ENCODE results near the gene DSCAM.
"Not testable (repeated sequence)": the region's sequence is repeated elsewhere in the genome, so short reads cannot be mapped to it uniquely, and the experiment has no call there.

The DSCAM gene

GRCh38 chr21:40351006-40351405, 496.0 kb downstream of the DSCAM start:
- no peaks in the 10 kb centered on the region for H3K4me1 Mint-ChIP-seq
- ATAC-seq (no peak), DNase-seq (ENCODE audit: low spot score in 2 of 2) (no peak)
- peaks cover 19% of the 10 kb centered on the region for H3K9me3 Mint-ChIP-seq
- no peak overlapping the region for H3K4me3 Mint-ChIP-seq
- H3K36me3 Mint-ChIP-seq: no peaks in the 10 kb centered on the region
- no peak overlapping the region for H3K27ac Mint-ChIP-seq

- Mint-ChIP-seq H3K4me1 (no peaks in the 10 kb centered on the region), H3K36me3 (no peaks in the 10 kb centered on the region), H3K4me3 (no peak overlapping the region), H3K9me3 (peaks cover 19% of the 10 kb centered on the region), H3K27ac (no peak overlapping the region)
- ATAC-seq (no peak), DNase-seq (ENCODE audit: low spot score in 2 of 2) (no peak)
These were observed 497.4 kb downstream of the DSCAM start for GRCh38 chr21:40349591-40349990.

- Mint-ChIP-seq H3K4me1 (no peaks in the 10 kb centered on the region), H3K27ac (no peak overlapping the region), H3K36me3 (no peaks in the 10 kb centered on the region), H3K4me3 (no peak overlapping the region), H3K9me3 (peaks cover 11% of the 10 kb centered on the region)
- ATAC-seq: no peak
- no peak for DNase-seq (ENCODE audit: low spot score in 2 of 2)
These were observed 501.1 kb downstream of the DSCAM start for GRCh38 chr21:40345711-40346321.

- no peak for DNase-seq (ENCODE audit: low spot score in 2 of 2)
- Mint-ChIP-seq H3K36me3 (no peaks in the 10 kb centered on the region), H3K9me3 (peaks cover 7% of the 10 kb centered on the region), H3K27ac (no peak overlapping the region), H3K4me1 (no peaks in the 10 kb centered on the region), H3K4me3 (no peak overlapping the region)
- no peak for ATAC-seq
These were observed 506.6 kb downstream of the DSCAM start for GRCh38 chr21:40340357-40340756.

- Mint-ChIP-seq H3K4me3 (no peak overlapping the region), H3K27ac (no peak overlapping the region), H3K36me3 (no peaks in the 10 kb centered on the region), H3K9me3 (peaks cover 4% of the 10 kb centered on the region), H3K4me1 (no peaks in the 10 kb centered on the region)
- no peak for DNase-seq (ENCODE audit: low spot score in 2 of 2)
- no peak for ATAC-seq
These were observed 507.9 kb downstream of the DSCAM start for GRCh38 chr21:40339050-40339449.

- DNase-seq (ENCODE audit: low spot score in 2 of 2) (no peak), ATAC-seq (no peak)
- Mint-ChIP-seq H3K36me3 (no peaks in the 10 kb centered on the region), H3K9me3 (peaks cover 4% of the 10 kb centered on the region), H3K27ac (no peak overlapping the region), H3K4me3 (no peak overlapping the region), H3K4me1 (no peaks in the 10 kb centered on the region)
These were observed 509.0 kb downstream of the DSCAM start for GRCh38 chr21:40337981-40338380.

- H3K4me1 Mint-ChIP-seq: no peaks in the 10 kb centered on the region
- no peak overlapping the region for H3K27ac Mint-ChIP-seq
These were observed 511.3 kb downstream of the DSCAM start for GRCh38 chr21:40335704-40336103.

GRCh38 chr21:40334159-40334558, 512.8 kb downstream of the DSCAM start:
- no peaks in the 10 kb centered on the region for H3K36me3 Mint-ChIP-seq

More at GRCh38 chr21:40335704-40336103, 511.3 kb downstream of the DSCAM start:
- ATAC-seq (no peak), DNase-seq (ENCODE audit: low spot score in 2 of 2) (no peak)
- Mint-ChIP-seq H3K4me3 (no peak overlapping the region), H3K9me3 (peaks cover 4% of the 10 kb centered on the region), H3K36me3 (no peaks in the 10 kb centered on the region)

GRCh38 chr21:40333731-40334130, 513.2 kb downstream of the DSCAM start:
- Mint-ChIP-seq H3K4me1 (no peaks in the 10 kb centered on the region), H3K27ac (no peak overlapping the region), H3K36me3 (no peaks in the 10 kb centered on the region), H3K4me3 (no peak overlapping the region), H3K9me3 (peaks cover 4% of the 10 kb centered on the region)
- DNase-seq (ENCODE audit: low spot score in 2 of 2) (no peak), ATAC-seq (no peak)

More at GRCh38 chr21:40334159-40334558, 512.8 kb downstream of the DSCAM start:
- no peaks in the 10 kb centered on the region for H3K4me1 Mint-ChIP-seq
- DNase-seq (ENCODE audit: low spot score in 2 of 2): no peak
- no peak overlapping the region for H3K4me3 Mint-ChIP-seq
- ATAC-seq: no peak
- H3K9me3 Mint-ChIP-seq: peaks cover 4% of the 10 kb centered on the region
- H3K27ac Mint-ChIP-seq: no peak overlapping the region

GRCh38 chr21:40331804-40332203, 515.2 kb downstream of the DSCAM start:
- H3K36me3 Mint-ChIP-seq: no peaks in the 10 kb centered on the region
- H3K4me1 Mint-ChIP-seq: no peaks in the 10 kb centered on the region
- H3K4me3 Mint-ChIP-seq: no peak overlapping the region

GRCh38 chr21:40331172-40331571, 515.8 kb downstream of the DSCAM start:
- H3K27ac Mint-ChIP-seq: no peak overlapping the region
- DNase-seq (ENCODE audit: low spot score in 2 of 2) (no peak), ATAC-seq (no peak)
- H3K9me3 Mint-ChIP-seq: peaks cover 7% of the 10 kb centered on the region
- H3K4me1 Mint-ChIP-seq: no peaks in the 10 kb centered on the region
- H3K36me3 Mint-ChIP-seq: no peaks in the 10 kb centered on the region
- no peak overlapping the region for H3K4me3 Mint-ChIP-seq

More at GRCh38 chr21:40331804-40332203, 515.2 kb downstream of the DSCAM start:
- Mint-ChIP-seq H3K27ac (no peak overlapping the region), H3K9me3 (peaks cover 4% of the 10 kb centered on the region)
- ATAC-seq (no peak), DNase-seq (ENCODE audit: low spot score in 2 of 2) (no peak)

GRCh38 chr21:40324389-40324788, 522.6 kb downstream of the DSCAM start:
- Mint-ChIP-seq H3K4me1 (no peaks in the 10 kb centered on the region), H3K4me3 (no peak overlapping the region), H3K9me3 (peaks cover 17% of the 10 kb centered on the region), H3K36me3 (no peaks in the 10 kb centered on the region), H3K27ac (no peak overlapping the region)
- ATAC-seq (no peak), DNase-seq (ENCODE audit: low spot score in 2 of 2) (no peak)

GRCh38 chr21:40320718-40321117, 526.2 kb downstream of the DSCAM start:
- not testable (repeated sequence) for DNase-seq (ENCODE audit: low spot score in 2 of 2); H3K27ac Mint-ChIP-seq; H3K4me3 Mint-ChIP-seq; ATAC-seq; H3K36me3 Mint-ChIP-seq; H3K4me1 Mint-ChIP-seq
- H3K9me3 Mint-ChIP-seq: peaks cover 14% of the 10 kb centered on the region

- Mint-ChIP-seq H3K27ac (no peak overlapping the region), H3K4me1 (no peaks in the 10 kb centered on the region), H3K9me3 (peaks cover 8% of the 10 kb centered on the region), H3K36me3 (no peaks in the 10 kb centered on the region), H3K4me3 (no peak overlapping the region)
- no peak for ATAC-seq
- DNase-seq (ENCODE audit: low spot score in 2 of 2): no peak
These were observed 528.6 kb downstream of the DSCAM start for GRCh38 chr21:40318371-40318770.

- peaks cover 1% of the 10 kb centered on the region for H3K9me3 Mint-ChIP-seq
- no peaks in the 10 kb centered on the region for H3K36me3 Mint-ChIP-seq
These were observed 530.9 kb downstream of the DSCAM start for GRCh38 chr21:40316104-40316503.

GRCh38 chr21:40315626-40316025, 531.3 kb downstream of the DSCAM start:
- Mint-ChIP-seq H3K9me3 (no peaks in the 10 kb centered on the region), H3K27ac (no peak overlapping the region), H3K4me3 (no peak overlapping the region), H3K36me3 (no peaks in the 10 kb centered on the region), H3K4me1 (no peaks in the 10 kb centered on the region)
- DNase-seq (ENCODE audit: low spot score in 2 of 2) (no peak), ATAC-seq (no peak)

More at GRCh38 chr21:40316104-40316503, 530.9 kb downstream of the DSCAM start:
- DNase-seq (ENCODE audit: low spot score in 2 of 2) (no peak), ATAC-seq (no peak)
- no peaks in the 10 kb centered on the region for H3K4me1 Mint-ChIP-seq
- H3K27ac Mint-ChIP-seq: no peak overlapping the region
- no peak overlapping the region for H3K4me3 Mint-ChIP-seq

GRCh38 chr21:40313260-40313659, 533.7 kb downstream of the DSCAM start:
- no peak overlapping the region for H3K4me3 Mint-ChIP-seq
- DNase-seq (ENCODE audit: low spot score in 2 of 2) (no peak), ATAC-seq (no peak)
- peaks cover 4% of the 10 kb centered on the region for H3K9me3 Mint-ChIP-seq
- H3K4me1 Mint-ChIP-seq: no peaks in the 10 kb centered on the region
- H3K36me3 Mint-ChIP-seq: no peaks in the 10 kb centered on the region
- no peak overlapping the region for H3K27ac Mint-ChIP-seq

All from stimulated activated effector memory CD8-positive, alpha-beta T cell treated with anti-CD3 and anti-CD28 coated beads, Interleukin-12 subunit alpha, Interleukin-12 subunit beta, amount 100 ng/mL, for 72 hours (primary cell).